ENCODE measurements around the gene CCDC201.

CCDC201 gene

DNA sequence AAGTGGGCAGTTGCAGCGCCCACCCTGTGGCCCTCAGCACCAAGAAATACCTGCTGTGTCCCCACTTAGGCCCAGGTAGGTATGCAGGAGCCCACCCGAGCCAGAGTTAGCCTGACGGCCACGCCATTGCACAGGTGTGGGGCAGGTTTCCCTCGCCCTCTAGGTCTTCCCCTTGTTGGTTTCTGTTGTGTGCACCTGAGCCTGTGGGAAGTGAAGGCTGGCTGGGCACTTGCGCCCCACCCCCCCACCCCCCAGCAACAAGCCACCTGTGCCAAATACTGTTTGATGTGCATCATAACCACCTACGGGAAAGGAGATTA lies at the start of gene CCDC201:
TSS of gene CCDC201 (minus strand) at position 48 of the 320 bp plus-strand sequence. CDS start 75 bp downstream, outside the sequence.
- FAIRE-seq, result no peak
- DNase-seq (ENCODE audit: insufficient read length, low spot score), result no peak

DNA sequence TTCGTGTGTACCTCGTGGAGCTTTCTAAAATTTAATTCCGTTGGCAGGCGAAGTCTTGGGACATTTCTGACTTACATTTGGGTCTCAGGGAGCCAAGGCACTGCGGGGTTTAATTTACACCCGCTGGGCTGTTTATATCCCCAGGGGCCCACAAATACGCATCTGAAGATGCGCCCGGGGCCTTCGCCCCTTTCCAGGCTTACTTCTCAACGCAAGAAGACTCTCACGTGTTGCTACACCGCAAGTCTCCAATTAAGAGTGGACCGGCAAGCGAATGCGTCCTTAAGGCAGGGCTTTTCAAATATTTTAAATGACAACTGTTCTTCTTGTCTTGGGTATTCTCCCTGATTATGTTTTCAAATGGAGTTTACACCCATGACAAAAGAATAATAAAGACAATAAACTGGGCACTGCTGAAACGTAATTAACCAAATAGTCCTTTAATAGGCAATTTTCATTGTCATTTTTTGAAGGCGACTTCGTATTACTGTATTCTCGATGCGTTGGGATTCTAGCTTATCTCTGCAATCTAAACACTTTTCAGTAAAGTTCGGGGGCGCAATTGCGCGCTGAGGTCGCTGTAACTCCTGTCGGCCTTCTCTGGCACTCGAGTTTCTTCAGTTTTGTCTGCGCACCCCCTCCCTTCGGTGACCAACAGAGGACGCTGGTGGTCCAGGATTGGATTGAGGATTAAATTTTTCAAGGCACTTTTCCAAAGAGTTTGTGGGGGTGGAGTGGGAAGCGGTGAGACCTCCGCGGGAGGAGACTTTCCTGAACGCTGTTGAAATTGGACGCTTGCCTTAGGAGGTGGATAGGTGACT lies 49.0 kb upstream of the CCDC201 start:
- DNase-seq (ENCODE audit: insufficient read length, low spot score) (no peak), FAIRE-seq (no peak)

GRCh38 chr7:45921381-45921698 lies 48.5 kb upstream of the CCDC201 start:
- FAIRE-seq (no peak), DNase-seq (ENCODE audit: insufficient read length, low spot score) (no peak)

GRCh38 chr7:45920502-45921380 lies 47.9 kb upstream of the CCDC201 start, which contains the start of gene IGFBP3:
IGFBP3 (minus strand) TSS chr7:45921272; CDS start chr7:45921140, 132 bp downstream.
- DNase-seq (ENCODE audit: insufficient read length, low spot score) (no peak), FAIRE-seq (no peak)

DNA sequence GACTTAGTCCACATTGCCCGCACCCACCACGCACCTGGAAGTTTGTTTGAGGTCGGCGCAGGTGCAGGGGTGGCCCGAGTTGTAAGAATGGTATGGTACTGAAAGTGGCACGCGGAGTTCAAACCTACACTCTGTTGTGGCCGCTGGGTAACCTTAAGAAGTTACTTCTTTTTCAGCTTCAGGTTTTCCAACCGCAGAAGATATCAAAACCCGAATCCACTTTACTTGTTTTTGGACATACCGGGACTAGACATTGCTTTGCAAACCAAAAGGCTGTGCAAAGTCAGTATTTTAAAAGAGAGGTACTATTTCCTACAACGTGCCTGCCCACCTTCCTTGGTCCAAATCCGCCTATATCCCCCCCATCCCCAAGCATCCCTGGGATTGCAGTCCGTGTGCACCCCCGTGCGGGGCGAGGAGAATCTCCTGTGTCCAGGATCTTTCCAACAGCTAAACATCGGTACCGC lies 47.1 kb upstream of the CCDC201 start:
- FAIRE-seq (no peak), DNase-seq (ENCODE audit: insufficient read length, low spot score) (no peak)

DNA sequence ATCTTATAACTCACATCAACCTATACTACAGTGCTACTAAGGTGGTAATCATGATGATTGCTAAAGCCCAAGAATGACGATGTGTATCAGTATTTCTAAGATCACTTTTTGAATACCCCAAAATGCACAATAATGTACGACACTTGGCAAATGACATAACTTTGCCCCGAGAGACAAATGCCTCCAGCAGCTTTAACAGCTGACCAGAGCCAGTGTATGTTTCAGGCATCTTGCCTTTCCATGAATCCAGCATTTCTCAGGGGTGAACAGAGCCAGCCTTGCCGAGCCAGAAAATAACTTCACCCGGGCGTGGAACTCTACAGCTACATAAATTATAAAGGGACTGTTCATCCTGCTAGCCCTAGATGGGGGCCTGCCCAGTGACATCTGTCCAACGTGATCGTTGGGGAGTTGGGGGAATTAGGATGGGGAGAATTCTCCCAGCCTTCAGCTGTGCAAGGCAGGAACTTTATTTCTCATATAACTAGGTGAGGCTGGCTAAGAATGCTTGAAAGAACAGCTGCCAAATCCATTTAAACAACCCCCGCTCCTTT lies 46.4 kb upstream of the CCDC201 start:
- DNase-seq (ENCODE audit: insufficient read length, low spot score), result no peak
- no peak for FAIRE-seq

DNA sequence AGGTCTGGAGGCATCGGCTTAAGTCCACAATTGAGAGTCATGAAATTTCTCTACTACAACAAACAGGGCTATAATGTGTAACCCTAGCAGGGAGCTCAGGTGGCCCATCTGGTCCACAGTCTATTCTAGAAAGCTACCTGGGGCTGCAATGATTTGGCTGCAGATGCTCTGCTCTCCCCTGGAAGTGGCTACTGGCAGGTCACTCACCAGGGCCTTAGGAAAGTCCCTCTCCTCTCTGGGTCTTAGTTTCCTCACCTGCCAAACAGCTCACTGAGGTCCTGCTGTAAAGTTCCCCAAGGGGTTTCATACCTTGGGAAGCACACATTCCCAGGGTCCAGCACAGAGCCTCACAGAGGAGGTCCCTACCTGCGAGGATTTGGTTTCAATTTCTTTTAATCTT lies 45.7 kb upstream of the CCDC201 start:
- DNase-seq (ENCODE audit: insufficient read length, low spot score) (no peak), FAIRE-seq (no peak)

- FAIRE-seq (peak; percentile 92), DNase-seq (ENCODE audit: insufficient read length, low spot score) (peak; percentile 83)
Observed at GRCh38 chr7:45917658-45918057, 44.8 kb upstream of the CCDC201 start.

GRCh38 chr7:45917064-45917463 lies 44.2 kb upstream of the CCDC201 start:
- FAIRE-seq, result no peak

DNA sequence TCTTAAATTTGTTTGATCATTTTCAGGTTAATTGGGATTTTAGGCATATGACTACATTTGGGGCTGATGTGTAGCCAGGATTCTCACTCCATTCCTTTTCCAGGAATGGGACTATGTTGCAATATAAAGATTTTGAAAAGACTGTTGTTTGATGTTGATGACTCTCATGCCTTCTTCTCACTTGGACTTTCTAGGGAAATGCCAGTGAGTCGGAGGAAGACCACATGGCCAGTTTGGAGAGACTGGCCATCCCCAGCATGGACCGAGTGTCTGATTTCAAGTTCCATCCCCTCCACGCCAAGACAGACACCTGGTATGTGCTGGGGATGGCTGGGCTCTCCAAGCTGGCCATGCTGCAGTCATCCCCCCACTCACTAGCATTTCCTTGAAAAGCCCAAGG lies 42.7 kb upstream of the CCDC201 start:
- DNase-seq (ENCODE audit: insufficient read length, low spot score), result no peak
- no peak for FAIRE-seq

More at GRCh38 chr7:45917064-45917463, 44.2 kb upstream of the CCDC201 start:
- DNase-seq (ENCODE audit: insufficient read length, low spot score), result no peak

DNA sequence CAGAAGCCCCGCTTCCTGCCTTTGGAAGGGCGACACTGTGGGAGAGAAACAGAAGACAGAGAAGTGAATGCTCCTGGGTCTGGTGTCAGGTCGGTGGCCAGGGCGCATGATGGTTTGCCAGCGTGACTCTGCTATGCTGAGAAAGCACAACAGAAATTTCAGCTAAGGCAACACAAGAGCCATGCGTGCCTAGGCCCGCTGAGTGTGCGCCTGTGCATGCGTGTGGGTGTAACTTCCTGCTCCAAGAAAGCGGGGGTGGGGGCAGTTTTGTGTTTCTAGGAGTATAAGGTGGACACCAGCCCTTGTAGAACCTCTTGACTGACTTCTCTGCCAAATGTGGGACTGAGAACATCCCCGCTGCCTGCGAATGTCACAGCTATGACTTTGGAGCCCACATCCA lies 42.0 kb upstream of the CCDC201 start:
- FAIRE-seq (no peak), DNase-seq (ENCODE audit: insufficient read length, low spot score) (no peak)

DNA sequence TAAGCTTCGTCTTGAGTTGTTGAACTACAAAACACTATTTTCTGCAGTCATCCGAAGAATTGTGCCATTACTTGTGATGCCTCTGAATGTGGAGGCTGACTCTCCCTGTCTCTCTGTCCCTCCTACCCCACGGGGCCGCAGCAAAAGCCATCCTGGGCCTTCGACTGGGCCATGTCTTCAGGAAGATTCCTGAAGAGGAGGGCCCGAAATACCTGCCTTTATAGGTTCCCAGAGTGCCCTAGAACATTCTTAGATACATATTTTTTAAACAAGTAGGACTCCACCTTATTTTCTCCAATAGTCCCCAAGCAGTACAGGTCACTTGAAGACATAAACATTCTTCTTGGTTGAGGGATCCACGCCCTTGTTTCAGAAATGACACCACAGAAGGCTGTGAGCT lies 40.1 kb upstream of the CCDC201 start:
- FAIRE-seq (no peak), DNase-seq (ENCODE audit: insufficient read length, low spot score) (no peak)

DNA sequence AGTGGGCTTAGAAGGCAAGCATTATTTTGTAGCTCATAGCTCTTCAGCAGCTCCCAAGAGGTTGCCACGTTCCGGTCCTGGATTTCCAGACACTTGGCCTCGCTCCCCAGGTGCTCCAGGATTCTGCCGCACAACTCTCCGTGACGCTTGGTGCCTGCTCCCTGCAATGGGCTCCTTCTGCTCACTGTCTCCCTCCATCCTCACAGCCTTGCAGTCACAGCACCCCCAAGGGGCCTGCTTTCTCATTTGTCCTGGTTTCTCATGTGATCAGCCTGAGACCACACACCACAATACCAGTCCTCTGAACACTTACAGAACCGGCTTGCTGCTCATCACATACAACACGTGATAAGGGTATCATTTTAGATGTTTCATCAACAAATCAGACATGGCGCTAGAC lies 38.4 kb upstream of the CCDC201 start:
- FAIRE-seq, result no peak

DNA sequence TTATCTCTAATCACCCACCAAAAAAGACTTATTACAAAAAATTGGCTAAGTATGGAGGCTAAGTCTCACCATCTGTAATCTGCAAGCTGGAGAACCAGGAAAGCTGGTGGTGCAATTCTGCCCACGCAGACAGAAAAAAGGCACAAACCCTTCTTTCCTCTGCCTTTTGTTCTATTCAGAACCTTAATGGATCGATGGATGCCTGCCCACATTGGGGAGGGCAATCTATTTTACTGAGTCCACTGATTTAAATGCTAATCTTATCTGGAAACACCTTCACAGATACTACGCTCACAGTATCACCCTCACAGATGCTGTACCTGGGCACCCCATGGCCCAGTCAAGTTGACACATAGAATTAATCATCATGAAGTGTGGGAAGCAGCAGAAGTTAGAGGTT lies 38.0 kb upstream of the CCDC201 start:
- DNase-seq (ENCODE audit: insufficient read length, low spot score) (no peak), FAIRE-seq (no peak)

More for the DNA sequence above, 38.4 kb upstream of the CCDC201 start:
- DNase-seq (ENCODE audit: insufficient read length, low spot score), result no peak

GRCh38 chr7:45909561-45909960 lies 36.7 kb upstream of the CCDC201 start:
- DNase-seq (ENCODE audit: insufficient read length, low spot score) (no peak), FAIRE-seq (no peak)

DNA sequence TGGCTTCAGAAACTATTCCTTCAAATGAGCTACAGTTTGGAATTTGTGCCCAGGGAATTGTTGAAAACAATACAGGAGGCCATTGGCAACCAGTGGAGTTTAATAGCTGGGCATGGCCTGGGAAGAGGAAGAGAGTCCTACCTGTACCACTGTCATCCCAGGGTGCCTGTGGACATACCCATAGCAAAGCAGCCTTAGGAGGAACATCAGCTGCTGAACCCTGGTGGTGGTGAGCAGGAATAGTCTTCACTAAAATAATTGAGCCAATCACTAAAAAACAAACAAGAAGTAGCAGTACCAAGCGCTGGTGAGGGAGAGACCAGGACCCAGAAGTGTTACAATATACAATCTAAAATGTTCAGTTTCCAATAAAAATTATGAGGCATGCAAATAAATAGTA lies 29.9 kb upstream of the CCDC201 start:
- FAIRE-seq (no peak), DNase-seq (ENCODE audit: insufficient read length, low spot score) (no peak)

- FAIRE-seq (no peak), DNase-seq (ENCODE audit: insufficient read length, low spot score) (no peak)
Observed at GRCh38 chr7:45901566-45901965, 28.7 kb upstream of the CCDC201 start.

DNA sequence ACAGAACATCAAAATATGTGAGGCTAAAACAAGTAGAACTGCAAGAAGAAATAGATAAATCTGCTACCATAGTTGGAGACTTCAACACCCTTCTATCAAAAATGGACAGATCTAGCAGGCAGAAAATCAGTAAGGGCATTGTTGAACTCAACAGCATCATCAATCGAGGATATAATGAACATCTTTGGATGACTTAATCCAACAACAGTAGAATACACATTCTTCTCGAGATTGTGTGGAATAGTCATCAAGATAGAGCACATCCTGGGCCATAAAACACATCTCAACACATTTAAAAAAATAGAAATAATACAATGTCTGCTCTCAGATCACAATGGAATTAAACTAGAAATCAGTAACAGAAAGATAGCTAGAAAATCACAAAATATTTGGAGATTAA lies 25.3 kb upstream of the CCDC201 start:
- no peak for FAIRE-seq
- no peak for DNase-seq (ENCODE audit: insufficient read length, low spot score)

- no peak for DNase-seq (ENCODE audit: insufficient read length, low spot score)
- FAIRE-seq, result no peak
Observed at GRCh38 chr7:45897042-45897690, 24.3 kb upstream of the CCDC201 start.

DNA sequence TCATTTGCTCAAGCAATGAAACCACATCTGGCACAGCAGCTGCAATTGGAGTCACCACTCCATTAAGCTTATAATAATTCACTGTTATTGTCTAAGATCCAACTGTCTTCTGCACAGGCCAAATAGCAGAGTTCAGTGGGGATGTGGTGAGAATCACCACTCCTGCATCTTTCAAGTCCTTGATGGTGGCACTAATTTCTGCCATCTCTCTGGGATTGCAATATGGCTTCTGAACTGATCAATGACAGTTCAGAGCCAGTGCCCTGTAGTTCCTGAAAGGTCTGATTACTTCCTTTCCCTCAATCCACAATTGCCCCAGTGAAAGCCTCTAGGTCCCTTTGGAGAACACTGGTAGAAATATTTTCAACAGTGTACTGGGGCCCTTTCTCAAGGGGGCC lies 21.8 kb upstream of the CCDC201 start:
- DNase-seq (ENCODE audit: insufficient read length, low spot score) (no peak), FAIRE-seq (no peak)
